HUES48 (cell line): ENCODE measurements around the gene SASH1.

ENCODE experiments used
- H3K27ac ChIP-seq: one replicate; pipeline ENCODE4 v1.7.0; 2013; ENCODE audit warnings: low read depth, low read length, inconsistent platforms
- H3K27me3 ChIP-seq: 2 replicates; pipeline ENCODE4 v1.6.1; 2013; ENCODE audit warnings: mild to moderate bottlenecking, low read length; ENCODE audit not compliant: control insufficient read depth, insufficient read depth
- H3K36me3 ChIP-seq: 2 replicates; pipeline ENCODE4 v1.6.1; 2013; ENCODE audit warnings: low read length; ENCODE audit not compliant: control insufficient read depth, insufficient read depth
- H3K4me1 ChIP-seq: 2 replicates; pipeline ENCODE4 v1.6.1; 2013; ENCODE audit warnings: mild to moderate bottlenecking, low read length; ENCODE audit not compliant: control insufficient read depth, insufficient read depth
- H3K4me3 ChIP-seq: 2 replicates; pipeline ENCODE4 v1.5.1; 2013; ENCODE audit warnings: mild to moderate bottlenecking, low read depth, low read length
- H3K9ac ChIP-seq: 2 replicates; pipeline ENCODE4 v1.6.1; 2013; ENCODE audit warnings: mild to moderate bottlenecking, low read depth, low read length, moderate library complexity
- H3K9me3 ChIP-seq: 2 replicates; pipeline ENCODE4 v1.6.1; 2013; ENCODE audit warnings: low read length; ENCODE audit not compliant: control insufficient read depth, insufficient read depth

The SASH1 gene

GRCh38 chr6:148497257-148497656, 154.6 kb downstream of the SASH1 start:
- no peaks in the 10 kb centered on the region for H3K4me1 ChIP-seq
- no peaks in the 10 kb centered on the region for H3K9me3 ChIP-seq
- H3K36me3 ChIP-seq: 0 out of 2 replicates have a peak, but pooled peaks cover 2% of the 10 kb centered on the region
- H3K9ac ChIP-seq: no peak overlapping the region
- no peaks in the 10 kb centered on the region for H3K27me3 ChIP-seq
- no peak overlapping the region for H3K27ac ChIP-seq
- no peak overlapping the region for H3K4me3 ChIP-seq

- Histone ChIP-seq H3K27me3 (no peaks in the 10 kb centered on the region), H3K4me3 (no peak overlapping the region), H3K4me1 (no peaks in the 10 kb centered on the region), H3K36me3 (0 out of 2 replicates have a peak, but pooled peaks cover 2% of the 10 kb centered on the region), H3K9ac (no peak overlapping the region), H3K27ac (no peak overlapping the region), H3K9me3 (no peaks in the 10 kb centered on the region)
Observed at GRCh38 chr6:148497717-148498116, 155.1 kb downstream of the SASH1 start.

DNA sequence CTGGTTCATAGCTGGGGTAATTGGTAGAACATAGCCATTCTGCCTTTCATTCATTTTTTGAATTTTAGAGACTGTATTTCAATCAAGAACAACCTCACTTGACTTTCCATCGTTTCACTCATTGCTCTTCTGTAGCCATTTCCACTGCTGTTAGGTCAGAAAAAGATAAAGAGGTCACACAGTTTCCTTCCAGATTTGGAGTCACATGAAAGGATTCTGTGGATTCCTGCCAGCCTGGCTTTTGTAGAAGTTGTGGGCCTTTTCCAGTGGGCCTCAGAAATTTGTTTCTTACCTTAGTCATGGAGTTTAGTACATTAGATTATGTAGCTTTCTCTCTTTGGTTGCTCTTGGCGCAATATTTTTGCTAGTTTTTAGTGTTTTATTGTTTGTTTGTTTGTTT, 157.8 kb downstream of the SASH1 start:
- H3K4me3 ChIP-seq: no peak overlapping the region
- no peak overlapping the region for H3K9ac ChIP-seq
- 0 out of 2 replicates have a peak, but pooled peaks cover 2% of the 10 kb centered on the region for H3K36me3 ChIP-seq
- H3K4me1 ChIP-seq: no peaks in the 10 kb centered on the region
- no peak overlapping the region for H3K27ac ChIP-seq
- H3K9me3 ChIP-seq: no peaks in the 10 kb centered on the region
- H3K27me3 ChIP-seq: no peaks in the 10 kb centered on the region

DNA sequence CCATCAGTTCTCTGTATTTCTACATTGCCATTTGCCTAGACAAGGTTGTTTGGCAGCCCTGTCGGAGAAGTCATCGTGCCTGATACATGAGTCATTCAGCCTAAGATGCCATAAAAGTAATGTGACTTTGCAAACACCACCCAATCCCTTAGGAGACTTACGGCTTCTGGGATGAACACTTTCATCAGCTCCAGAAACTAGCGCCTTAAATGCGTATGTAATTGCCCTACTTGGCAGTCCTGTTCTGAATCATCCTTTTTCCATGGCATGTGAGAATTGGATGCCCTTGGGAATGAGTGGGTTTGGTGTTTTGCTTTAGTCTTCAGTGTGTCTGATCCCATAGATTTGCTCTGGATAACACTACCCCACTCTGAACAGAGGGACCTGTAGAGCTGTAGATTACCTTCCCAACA, 158.5 kb downstream of the SASH1 start:
- Histone ChIP-seq H3K4me3 (no peak overlapping the region), H3K9ac (no peak overlapping the region), H3K27ac (no peak overlapping the region)

DNA sequence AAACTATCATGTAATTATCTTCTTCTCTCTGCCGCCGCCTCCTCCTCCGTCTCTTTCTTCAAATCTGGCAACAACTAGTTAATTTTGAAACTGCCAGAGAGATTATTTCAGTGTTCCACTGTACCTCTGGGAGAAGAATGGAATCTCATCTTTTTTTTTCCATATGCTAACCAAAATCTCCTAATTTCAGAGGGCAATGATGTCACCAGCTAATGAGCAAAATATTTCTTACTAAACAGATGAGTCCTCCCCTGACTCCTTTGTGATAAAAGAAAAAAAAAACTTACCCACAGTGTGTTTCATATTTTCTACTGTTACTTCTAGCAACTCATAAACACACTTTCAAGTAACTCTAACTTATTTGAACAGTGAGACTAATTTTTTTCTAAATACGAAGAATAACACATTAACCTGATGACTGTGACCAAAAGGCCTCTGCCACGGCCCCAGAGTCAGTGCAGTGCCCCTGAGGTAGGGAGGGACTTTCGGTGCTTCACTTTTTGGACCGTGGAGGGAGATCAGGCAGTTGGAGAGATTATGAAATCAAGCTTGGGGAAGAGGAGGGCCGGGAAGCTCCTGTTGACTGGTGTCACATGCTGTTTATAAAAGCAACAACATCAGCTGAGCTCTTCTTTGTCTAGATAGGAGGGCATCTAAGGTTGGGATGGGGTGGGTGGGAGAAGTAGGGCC, 159.6 kb downstream of the SASH1 start:
- H3K4me3 ChIP-seq: no peak overlapping the region
- no peaks in the 10 kb centered on the region for H3K9me3 ChIP-seq
- H3K4me1 ChIP-seq: no peaks in the 10 kb centered on the region
- H3K27me3 ChIP-seq: no peaks in the 10 kb centered on the region
- H3K9ac ChIP-seq: no peak overlapping the region
- 0 out of 2 replicates have a peak, but pooled peaks cover 2% of the 10 kb centered on the region for H3K36me3 ChIP-seq
- no peak overlapping the region for H3K27ac ChIP-seq

More for the DNA sequence above, 158.5 kb downstream of the SASH1 start:
- Histone ChIP-seq H3K36me3 (0 out of 2 replicates have a peak, but pooled peaks cover 2% of the 10 kb centered on the region), H3K4me1 (no peaks in the 10 kb centered on the region), H3K27me3 (no peaks in the 10 kb centered on the region), H3K9me3 (no peaks in the 10 kb centered on the region)

DNA sequence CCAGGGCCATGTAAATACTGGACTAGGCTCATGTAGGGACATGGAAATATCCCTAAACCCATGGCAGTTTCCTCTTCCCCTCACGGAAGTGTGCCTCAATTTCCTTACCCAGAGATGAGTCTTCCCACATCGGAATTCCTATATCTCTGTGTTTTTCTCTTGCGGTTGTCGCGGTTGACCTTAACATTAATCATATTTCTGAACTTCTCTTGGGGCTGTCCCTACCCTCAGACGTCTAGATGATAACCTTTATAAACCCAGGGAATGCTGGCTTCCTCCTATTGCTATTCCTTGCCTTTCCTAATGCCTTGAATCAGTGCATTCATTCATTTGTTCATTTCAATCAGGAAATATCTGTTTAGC, 160.1 kb downstream of the SASH1 start:
- no peak overlapping the region for H3K9ac ChIP-seq
- H3K4me3 ChIP-seq: no peak overlapping the region
- no peaks in the 10 kb centered on the region for H3K27me3 ChIP-seq
- peaks cover 2% of the 10 kb centered on the region; the same call in 1 of the 2 replicates for H3K4me1 ChIP-seq
- H3K9me3 ChIP-seq: no peaks in the 10 kb centered on the region
- H3K36me3 ChIP-seq: no peaks in the 10 kb centered on the region
- no peak overlapping the region for H3K27ac ChIP-seq

DNA sequence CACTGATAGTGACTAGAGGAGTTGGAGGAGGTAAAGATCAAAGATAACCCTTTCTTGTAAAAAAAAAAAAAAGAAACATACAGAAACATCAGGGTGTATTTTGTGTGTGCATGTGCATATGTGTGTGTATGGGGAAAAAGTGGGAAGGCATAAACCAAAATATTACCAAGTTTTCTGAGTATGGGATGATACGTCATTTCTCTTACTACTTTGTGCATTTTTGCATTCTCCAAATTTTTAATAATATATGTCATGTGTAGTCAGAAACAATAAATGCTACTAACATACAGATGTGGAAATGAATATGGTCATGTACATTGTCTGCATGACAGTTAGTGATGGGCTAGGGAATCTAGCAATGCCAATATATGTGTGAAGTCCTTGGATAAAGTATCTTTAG, 161.1 kb downstream of the SASH1 start:
- Histone ChIP-seq H3K9me3 (no peaks in the 10 kb centered on the region), H3K4me3 (no peak overlapping the region), H3K36me3 (no peaks in the 10 kb centered on the region), H3K4me1 (peaks cover 11% of the 10 kb centered on the region), H3K9ac (no peak overlapping the region), H3K27me3 (no peaks in the 10 kb centered on the region), H3K27ac (no peak overlapping the region)

- no peak overlapping the region for H3K9ac ChIP-seq
- H3K27me3 ChIP-seq: no peaks in the 10 kb centered on the region
- H3K4me3 ChIP-seq: no peak overlapping the region
- no peaks in the 10 kb centered on the region for H3K9me3 ChIP-seq
- H3K27ac ChIP-seq: peak overlapping the region; percentile 67
- peaks cover 23% of the 10 kb centered on the region for H3K4me1 ChIP-seq
- H3K36me3 ChIP-seq: no peaks in the 10 kb centered on the region
Observed at GRCh38 chr6:148507774-148508173, 165.1 kb downstream of the SASH1 start.

GRCh38 chr6:148508401-148509041, 165.9 kb downstream of the SASH1 start:
- Histone ChIP-seq H3K36me3 (no peaks in the 10 kb centered on the region), H3K9ac (no peak overlapping the region), H3K27me3 (no peaks in the 10 kb centered on the region)

DNA sequence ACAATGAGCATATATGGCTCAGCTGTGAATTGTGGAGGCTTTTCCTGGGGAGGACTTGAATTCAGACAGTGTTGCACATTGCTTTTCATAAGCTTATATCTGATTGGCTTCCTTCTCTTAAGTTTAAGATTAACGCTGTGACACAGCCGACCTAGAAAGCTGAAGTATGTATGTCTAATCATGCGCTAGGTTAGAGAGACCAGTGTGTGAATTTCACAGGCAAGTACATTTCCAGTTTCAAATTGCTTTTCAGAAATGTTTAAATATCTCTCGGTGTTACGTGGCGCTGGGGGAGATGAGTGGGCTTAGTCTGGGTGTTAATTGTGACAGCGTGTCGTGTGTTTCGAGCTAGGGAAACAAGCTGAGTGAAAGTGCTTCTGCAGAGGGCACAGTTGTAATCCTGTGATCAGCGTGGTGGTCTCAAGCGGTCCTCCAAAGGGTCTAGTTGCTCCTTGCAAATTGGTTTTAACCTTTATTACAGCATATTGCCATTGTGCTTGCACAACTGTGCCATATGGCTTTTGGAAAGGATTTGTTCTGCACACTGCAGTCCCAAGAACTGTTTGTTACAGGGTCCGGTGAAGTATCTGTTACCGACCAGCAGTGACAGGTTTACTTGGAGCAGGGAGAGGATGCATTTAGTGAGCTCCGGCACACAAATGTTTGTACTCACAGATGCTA, 166.6 kb downstream of the SASH1 start:
- Histone ChIP-seq H3K27ac (peak overlapping the region; percentile 67), H3K9ac (no peak overlapping the region; the same call in 1 of the 2 replicates), H3K4me3 (peak overlapping the region; percentile 25; the same call in 1 of the 2 replicates), H3K27me3 (no peaks in the 10 kb centered on the region), H3K9me3 (no peaks in the 10 kb centered on the region), H3K4me1 (peaks cover 35% of the 10 kb centered on the region), H3K36me3 (no peaks in the 10 kb centered on the region)

More at GRCh38 chr6:148508401-148509041, 165.9 kb downstream of the SASH1 start:
- no peaks in the 10 kb centered on the region for H3K9me3 ChIP-seq
- H3K4me3 ChIP-seq: peak overlapping the region; percentile 25; the same call in 1 of the 2 replicates
- peak overlapping the region; percentile 67 for H3K27ac ChIP-seq
- peaks cover 28% of the 10 kb centered on the region for H3K4me1 ChIP-seq
